Fibroblast of peridontal ligament (primary cell): Measurements from ENCODE around the gene PRKG1.

ENCODE experiments used
- DNase-seq: peaks from one replicate; pipeline ENCODE4 v3.0.0-alpha.2; 2010; ENCODE audit errors: extremely low read depth

The PRKG1 gene

GRCh38 chr10:52050429-52051047, 976.3 kb downstream of the PRKG1 start:
- no peak for DNase-seq

- DNase-seq: no peak
These were observed 979.2 kb downstream of the PRKG1 start for GRCh38 chr10:52053497-52053896.

- no peak for DNase-seq
These were observed 982.0 kb downstream of the PRKG1 start for GRCh38 chr10:52056291-52056690.

GRCh38 chr10:52059089-52059488, 984.8 kb downstream of the PRKG1 start:
- DNase-seq: no peak

- DNase-seq: no peak
These were observed 988.9 kb downstream of the PRKG1 start for GRCh38 chr10:52063159-52063558.

GRCh38 chr10:52064084-52064845, 990.0 kb downstream of the PRKG1 start:
- no peak for DNase-seq

DNA sequence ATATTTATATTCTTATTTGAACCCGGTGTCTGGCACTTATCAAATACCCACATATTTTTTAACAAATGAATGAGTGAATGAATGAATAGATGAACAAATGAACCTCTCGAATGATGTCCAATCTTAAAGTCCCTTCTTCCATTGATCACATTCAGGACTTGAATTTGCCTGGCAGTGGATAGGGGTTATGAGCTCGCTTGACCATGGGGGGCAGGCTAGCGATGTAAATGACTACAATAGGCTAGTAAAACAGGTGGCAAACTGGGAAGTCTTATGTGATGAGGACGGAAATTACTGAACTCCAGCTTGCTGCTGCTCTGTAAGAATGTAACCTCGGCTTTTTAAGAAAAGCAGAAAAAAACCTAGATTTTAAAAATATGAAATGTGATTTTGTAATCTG, 992.1 kb downstream of the PRKG1 start:
- DNase-seq: no peak

- no peak for DNase-seq
These were observed 994.2 kb downstream of the PRKG1 start for GRCh38 chr10:52068485-52068884.

- DNase-seq: peak; percentile 2
These were observed 997.5 kb downstream of the PRKG1 start for GRCh38 chr10:52071814-52072213.

- DNase-seq: no peak
These were observed 1000.3 kb downstream of the PRKG1 start for GRCh38 chr10:52074505-52075026.

- no peak for DNase-seq
These were observed 1003.5 kb downstream of the PRKG1 start for GRCh38 chr10:52077814-52078213.

DNA sequence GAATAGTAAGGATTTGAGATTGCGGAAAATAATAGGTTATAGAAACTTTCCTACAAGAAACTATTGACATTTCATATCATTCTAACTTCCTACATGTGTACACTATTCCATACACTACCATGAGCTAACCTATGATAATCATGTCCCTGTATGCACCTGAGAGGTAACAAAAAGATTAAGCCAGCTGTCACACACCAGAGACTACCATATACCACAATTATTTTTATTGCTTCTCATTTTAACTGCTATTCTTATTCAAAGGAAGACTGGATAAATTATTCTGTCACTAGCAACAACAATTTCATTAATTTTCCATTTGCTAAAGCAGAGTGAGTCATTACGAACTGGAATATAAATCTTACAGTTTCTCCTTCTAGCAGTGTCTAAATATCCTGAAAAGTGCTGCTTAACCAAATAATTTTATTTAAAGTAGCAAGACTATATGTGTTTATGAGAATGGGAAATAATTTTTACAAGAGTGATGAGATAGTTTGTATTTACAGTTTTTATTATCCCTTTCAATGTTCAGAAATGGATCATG, 1004.2 kb downstream of the PRKG1 start:
- no peak for DNase-seq

- DNase-seq: no peak
These were observed 1008.0 kb downstream of the PRKG1 start for GRCh38 chr10:52082307-52082706.

GRCh38 chr10:52083422-52083821, 1009.1 kb downstream of the PRKG1 start:
- no peak for DNase-seq

- DNase-seq: peak; percentile 15
These were observed 1018.1 kb downstream of the PRKG1 start for GRCh38 chr10:52092390-52092789.

DNA sequence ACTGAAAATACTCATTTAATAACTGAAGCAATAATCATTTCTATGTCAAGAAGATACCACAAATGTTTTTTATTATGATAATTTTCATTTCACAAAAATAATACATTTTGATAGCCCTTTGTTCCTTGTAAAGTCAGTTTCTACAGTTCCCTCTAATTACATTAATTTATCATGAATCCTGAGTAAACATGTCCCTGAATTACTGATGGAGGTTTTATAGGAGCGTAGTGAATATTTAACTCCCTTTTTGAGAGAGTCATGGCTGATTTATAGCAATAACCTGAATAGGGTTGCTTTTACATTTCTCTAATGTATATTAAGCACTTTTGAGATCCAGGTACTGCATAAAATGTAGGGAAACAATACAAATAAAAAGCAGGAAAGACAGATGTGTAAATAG, 1023.8 kb downstream of the PRKG1 start:
- DNase-seq: no peak

DNA sequence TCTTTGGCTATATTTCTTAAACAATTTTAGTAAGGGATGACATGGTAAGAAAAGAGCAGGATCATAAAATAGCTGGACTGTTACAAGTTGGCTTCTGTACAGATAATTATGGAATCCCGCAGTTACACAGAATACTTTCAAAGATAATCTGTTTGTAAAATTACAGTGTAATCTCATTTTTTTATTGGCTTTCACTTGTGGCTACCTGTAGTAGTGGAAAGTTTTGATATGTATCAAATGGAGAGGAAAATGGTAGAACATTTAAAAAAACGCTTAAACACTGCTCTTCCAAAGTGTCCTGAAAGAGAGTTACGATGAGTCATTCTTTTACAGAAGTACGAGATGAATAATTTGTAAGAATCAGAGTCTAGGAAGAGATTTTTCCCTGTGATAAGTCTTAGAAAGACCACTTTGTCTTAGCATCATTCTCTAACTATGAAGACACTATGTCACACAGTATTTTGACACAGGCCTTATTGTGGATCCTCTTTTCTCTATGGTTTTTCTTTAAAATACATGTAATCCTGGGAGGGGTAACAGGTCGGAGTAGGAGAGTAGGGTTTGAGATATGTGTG, 1024.8 kb downstream of the PRKG1 start:
- DNase-seq: no peak

DNA sequence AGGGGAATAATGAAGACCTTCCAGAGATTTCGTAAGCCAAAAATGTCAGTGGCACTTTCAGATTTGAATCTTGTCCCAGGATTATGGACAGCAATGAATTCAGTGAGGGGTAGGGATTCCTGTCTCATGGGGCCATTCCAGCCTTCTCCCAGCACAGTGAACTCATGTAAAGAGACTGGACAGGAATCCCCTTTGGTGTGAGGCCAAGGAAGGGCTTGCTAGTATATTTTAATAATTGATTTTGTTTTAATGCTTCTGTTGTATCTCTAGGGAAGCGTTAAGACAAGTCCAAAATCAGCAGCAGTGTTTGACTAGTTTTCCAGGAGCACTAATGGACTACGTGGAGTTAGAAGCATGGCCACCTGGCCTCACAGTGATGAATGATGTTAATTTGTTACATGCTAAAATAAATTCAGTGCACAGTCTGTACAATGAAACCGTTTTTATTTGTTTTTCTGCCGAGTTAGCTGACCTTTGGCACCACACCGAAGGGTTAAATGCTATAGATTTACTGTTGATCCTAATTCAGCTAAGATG, 1025.8 kb downstream of the PRKG1 start:
- no peak for DNase-seq

GRCh38 chr10:52105301-52105700, 1031.0 kb downstream of the PRKG1 start:
- no peak for DNase-seq

DNA sequence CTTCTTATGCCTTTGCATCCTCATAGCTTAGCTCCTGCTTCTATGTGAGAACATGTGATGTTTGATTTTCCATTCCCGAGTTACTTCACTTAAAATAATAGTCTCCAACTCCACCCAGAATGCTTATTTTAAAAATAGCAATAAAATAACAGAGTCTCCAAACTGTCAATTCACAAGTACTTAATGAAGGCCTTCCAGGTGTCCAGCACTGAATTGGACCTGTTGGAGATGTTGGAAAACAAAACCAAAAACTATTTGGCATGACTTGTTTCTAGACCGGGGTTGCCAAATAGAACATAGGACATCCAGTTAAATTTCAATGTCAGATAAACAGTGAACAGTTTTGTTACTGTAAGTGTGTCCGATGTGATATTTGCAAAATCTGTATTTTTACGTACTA, 1031.7 kb downstream of the PRKG1 start:
- DNase-seq: no peak

DNA sequence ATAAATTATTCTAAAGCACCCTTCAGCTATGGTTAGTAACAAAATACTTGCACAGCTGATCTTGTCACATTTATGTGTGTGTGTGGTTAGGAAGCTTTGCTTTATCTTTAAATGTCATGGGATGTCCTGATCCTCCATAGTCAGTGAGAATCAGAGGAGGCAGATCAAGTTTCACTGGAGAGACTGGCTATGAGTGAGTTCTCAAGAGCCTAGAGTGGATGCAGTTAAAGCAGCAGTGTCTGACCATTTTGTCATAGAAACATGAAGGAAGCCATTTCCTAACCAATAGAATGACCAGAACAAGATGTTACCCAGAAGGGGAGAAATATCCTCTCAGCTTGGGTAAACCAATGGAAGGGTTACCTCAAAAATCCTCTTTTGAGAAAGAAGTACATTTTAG, 1032.6 kb downstream of the PRKG1 start:
- DNase-seq: no peak

- no peak for DNase-seq
These were observed 1033.9 kb downstream of the PRKG1 start for GRCh38 chr10:52108236-52108635.
